Fibroblast of lung (primary cell): ENCODE measurements around the gene TMPRSS7.

Experiments
- CTCF ChIP-seq, 2 donors: IDR thresholded peaks in 1 of 2; conservative IDR thresholded peaks in 1 of 2; 1 replicate in 1 of 2; 2 replicates in 1 of 2; pipeline ENCODE4 v1.5.1; 2011 to 2012; ENCODE audit warnings: low read length in 2 of 2, control low read depth in 1 of 2, inconsistent platforms in 1 of 2, low read depth in 1 of 2, mild to moderate bottlenecking in 1 of 2
- EZH2 ChIP-seq: IDR thresholded peaks from 2 replicates; pipeline ENCODE4 v1.5.1; 2012; ENCODE audit warnings: low read length, control low read depth, mild to moderate bottlenecking; ENCODE audit errors: missing control alignments

- TF ChIP-seq CTCF (conservative IDR thresholded peaks at IDR 0.05 in 1 of 2, IDR thresholded peaks at IDR 0.05 in 1 of 2; ENCODE audit: low read depth in 1 of 2, low read length in 2 of 2), result no peak
- no peak for TF ChIP-seq EZH2
Observed at GRCh38 chr3:112117415-112117814, 82.9 kb downstream of the TMPRSS7 start.
